Smooth muscle cell (in vitro differentiated cells): ENCODE results near the gene TUT1. TPM values are rescaled to one million over a fixed set of nuclear protein-coding genes. Genes with fewer than 3 reads are reported as not detected.

Source experiments
- DNase-seq: peaks from one replicate; lab custom pipeline; 2025; ENCODE audit not compliant: unreplicated experiment; lab: John Stamatoyannopoulos, UW
- H2AFZ ChIP-seq: fragments of 200-600 bp; sonication (generic); 2 replicates; pipeline ENCODE4 v1.6.0; 2016; ENCODE audit warnings: antibody characterized with exemption, low read depth, mild to moderate bottlenecking
- H3F3A ChIP-seq: fragments of 200-600 bp; sonication (generic); 2 replicates; pipeline ENCODE4 v1.6.0; 2017; ENCODE audit warnings: antibody characterized with exemption, low read depth
- H3K27ac ChIP-seq: fragments of 200-600 bp; sonication (generic); 2 replicates; pipeline ENCODE4 v1.5.1; 2016; ENCODE audit warnings: low read depth, mild to moderate bottlenecking
- H3K27me3 ChIP-seq: fragments of 200-600 bp; sonication (generic); 2 replicates; pipeline ENCODE4 v1.6.1; 2016; ENCODE audit warnings: low read depth, mild to moderate bottlenecking
- H3K36me3 ChIP-seq: fragments of 200-600 bp; sonication (generic); 2 replicates; pipeline ENCODE4 v1.5.1; 2016; ENCODE audit warnings: low read depth
- H3K4me1 ChIP-seq: fragments of 200-600 bp; sonication (generic); 2 replicates; pipeline ENCODE4 v1.5.1; 2016; ENCODE audit warnings: low read depth
- H3K4me2 ChIP-seq: fragments of 200-600 bp; sonication (generic); 2 replicates; pipeline ENCODE4 v1.6.0; 2016; ENCODE audit warnings: mild to moderate bottlenecking
- H3K4me3 ChIP-seq: fragments of 200-600 bp; sonication (generic); 2 replicates; pipeline ENCODE4 v1.5.1; 2016; ENCODE audit warnings: mild to moderate bottlenecking
- H3K79me2 ChIP-seq: fragments of 200-600 bp; sonication (generic); 2 replicates; pipeline ENCODE4 v1.6.0; 2016; ENCODE audit warnings: low read depth, mild to moderate bottlenecking
- H3K9ac ChIP-seq: fragments of 200-600 bp; sonication (generic); 2 replicates; pipeline ENCODE4 v1.6.0; 2016; ENCODE audit warnings: low read depth
- H3K9me3 ChIP-seq: fragments of 200-600 bp; sonication (generic); replicated peaks from 2 replicates; pipeline ENCODE4 v1.5.1; 2016; ENCODE audit warnings: low read depth
- H4K20me1 ChIP-seq: fragments of 200-600 bp; sonication (generic); 2 replicates; pipeline ENCODE4 v1.6.0; 2016; ENCODE audit warnings: low read depth
- CTCF ChIP-seq: fragments of 200-600 bp; sonication (generic); IDR thresholded peaks from 2 replicates; pipeline ENCODE4 v1.5.1; 2017; ENCODE audit warnings: borderline replicate concordance, mild to moderate bottlenecking, antibody characterized with exemption; ENCODE audit not compliant: insufficient read depth, poor library complexity, severe bottlenecking
- WGBS: methylation state at CpG from one replicate; pipeline ENCODE4 v1.1.7; 2016; ENCODE audit warnings: low lambda C conversion rate; 5-methylcytosine and 5-hydroxymethylcytosine counted together
- polyA plus RNA-seq: library from polyadenylated mRNA; unstranded; fragments of >200 nt; fragmentation: Nextera tagmentation; extraction: Ambion mirVana; gene quantifications from 2 replicates; pipeline ENCODE4 v1.2.1, GENCODE V29; 2016
- total RNA-seq: library from RNA; depleted of rRNA; stranded (reverse); fragments of >200 nt; gene quantifications from 2 replicates; pipeline ENCODE4 v1.2.3, GENCODE V29; 2014

TUT1 gene
- total and polyA plus RNA-seq, 2 experiments from 2014 or later, result 3.0 to 15.9 TPM

GRCh38 chr11:62554387-62555167 is 36.7 kb downstream of the TUT1 start:
- Histone ChIP-seq H3K36me3 (no peaks in the 10 kb centered on the region), H3K9me3 (no peaks in the 10 kb centered on the region), H4K20me1 (peaks cover 19% of the 10 kb centered on the region), H3K79me2 (peaks cover 7% of the 10 kb centered on the region), H3K4me3 (no peak overlapping the region), H3F3A (peaks cover 44% of the 10 kb centered on the region), H2AFZ (no peak overlapping the region), H3K4me2 (peak overlapping the region; percentile 81), H3K4me1 (peaks cover 48% of the 10 kb centered on the region), H3K9ac (peak overlapping the region; percentile 21), H3K27ac (peak overlapping the region; percentile 98), H3K27me3 (no peaks in the 10 kb centered on the region)
- no peak for DNase-seq
- 82% methylated on average over 7 of the region's 7 CpGs for WGBS
- TF ChIP-seq CTCF, result no peak

- no peak for DNase-seq
- no peak for TF ChIP-seq CTCF
- 34% methylated on average over 8 of the region's 8 CpGs for WGBS
- H3K9ac ChIP-seq, result peak overlapping the region; percentile 86
- H4K20me1 ChIP-seq, result peaks cover 14% of the 10 kb centered on the region
- H3K27me3 ChIP-seq, result no peaks in the 10 kb centered on the region
- peak overlapping the region; percentile 28 for H3K4me3 ChIP-seq
- H3K4me2 ChIP-seq, result peak overlapping the region; percentile 81
- H3K27ac ChIP-seq, result peak overlapping the region; percentile 98
- no peaks in the 10 kb centered on the region for H3K79me2 ChIP-seq
- H3K4me1 ChIP-seq, result peaks cover 48% of the 10 kb centered on the region
- peaks cover 37% of the 10 kb centered on the region for H3F3A ChIP-seq
- no peak overlapping the region for H2AFZ ChIP-seq
- no peaks in the 10 kb centered on the region for H3K9me3 ChIP-seq
- H3K36me3 ChIP-seq, result no peaks in the 10 kb centered on the region
Observed at GRCh38 chr11:62553839-62554361, 37.4 kb downstream of the TUT1 start.

GRCh38 chr11:62553080-62553838 is 38.1 kb downstream of the TUT1 start:
- H2AFZ ChIP-seq, result no peak overlapping the region
- peak overlapping the region; percentile 98 for H3K27ac ChIP-seq
- peak overlapping the region; percentile 81 for H3K4me2 ChIP-seq
- no peak for TF ChIP-seq CTCF
- peaks cover 13% of the 10 kb centered on the region for H4K20me1 ChIP-seq
- H3K4me1 ChIP-seq, result peaks cover 48% of the 10 kb centered on the region
- peak; percentile 64 for DNase-seq
- no peaks in the 10 kb centered on the region for H3K36me3 ChIP-seq
- 4% methylated on average over 13 of the region's 15 CpGs for WGBS
- no peaks in the 10 kb centered on the region for H3K9me3 ChIP-seq
- peaks cover 32% of the 10 kb centered on the region for H3F3A ChIP-seq
- H3K4me3 ChIP-seq, result peak overlapping the region; percentile 28
- no peaks in the 10 kb centered on the region for H3K27me3 ChIP-seq
- H3K79me2 ChIP-seq, result no peaks in the 10 kb centered on the region
- peak overlapping the region; percentile 86 for H3K9ac ChIP-seq
